GM12878 (cell line): Measurements from ENCODE around the gene FAM110A. TPM values are rescaled to one million over a fixed set of nuclear protein-coding genes. Genes with fewer than 3 reads are reported as not detected.

Source experiments
- ATAC-seq: fragments of 200-7000 bp; cut with Tn5 transposase; 3 replicates; pipeline ENCODE4 v1.9.1; 2020; ENCODE audit warnings: mild to moderate bottlenecking, moderate library complexity
- BruUV-seq: library from RNA; stranded (reverse); fragments of 400-500 nt; replicated peaks from 2 replicates; lab custom pipeline; 2021; lab: Mats Ljungman, UMichigan
- CTCF ChIA-PET: fragments of 300-600 bp; sonication (Branson Sonifier 250); formaldehyde crosslinking; extraction: SDS; loops from one replicate; lab custom pipeline; 2021; ENCODE audit warnings: inconsistent platforms; lab: Yijun Ruan, JAX
- POLR2A ChIA-PET: fragments of 350-600 bp; formaldehyde crosslinking; extraction: SDS; loops from one replicate; lab custom pipeline; 2021; ENCODE audit warnings: inconsistent platforms; lab: Charles Lee
- RAD21 ChIA-PET: fragments of 300-600 bp; sonication (Branson Sonifier 250); formaldehyde crosslinking; loops from one replicate; lab custom pipeline; 2023; ENCODE audit warnings: antibody characterized with exemption; ENCODE audit not compliant: unreplicated experiment; lab: Charles Lee
- SMC1A ChIA-PET: fragments of 300-600 bp; sonication (Branson Sonifier 250); formaldehyde crosslinking; loops from one replicate; lab custom pipeline; 2023; ENCODE audit not compliant: unreplicated experiment, uncharacterized antibody; lab: Charles Lee
- DNase-seq: peaks from one replicate; pipeline ENCODE4 v3.0.0-alpha.2; 2011; ENCODE audit warnings: low read depth, low spot score
- FAIRE-seq: peaks from 3 replicates; lab custom pipeline; 2011; peaks lifted over from hg19 to GRCh38; lab: Jason Lieb, UNC
- H2AFZ ChIP-seq: 2 replicates; pipeline ENCODE4 v1.6.0; 2011; ENCODE audit warnings: low read depth, low read length, control low read depth; ENCODE audit not compliant: control insufficient read depth
- H3K27ac ChIP-seq: 2 replicates; pipeline ENCODE4 v1.5.1; 2011; ENCODE audit warnings: control low read depth; ENCODE audit not compliant: control insufficient read depth, insufficient read depth
- H3K27me3 ChIP-seq, 2 experiments: replicated peaks in 1 of 2; 2 replicates each; pipeline versions ENCODE4 v1.6.0 to v1.6.1; 2011; ENCODE audit warnings: low read length in 1 of 2; ENCODE audit not compliant: control insufficient read depth in 2 of 2, insufficient read depth in 2 of 2
- H3K36me3 ChIP-seq, 2 experiments: 2 replicates each; pipeline ENCODE4 v1.5.1; 2011; ENCODE audit warnings: low read length in 1 of 2; ENCODE audit not compliant: control insufficient read depth in 2 of 2, insufficient read depth in 2 of 2
- H3K4me1 ChIP-seq: 2 replicates; pipeline ENCODE4 v1.6.1; 2011; ENCODE audit warnings: mild to moderate bottlenecking, low read length, moderate library complexity, mixed read lengths; ENCODE audit not compliant: control insufficient read depth, insufficient read depth
- H3K4me2 ChIP-seq: 2 replicates; pipeline ENCODE4 v1.6.0; 2011; ENCODE audit warnings: control low read depth; ENCODE audit not compliant: control insufficient read depth, insufficient read depth
- H3K4me3 ChIP-seq: fragments of 200-600 bp; sonication (generic); 2 replicates; pipeline ENCODE4 v1.5.1; 2016
- H3K79me2 ChIP-seq: 2 replicates; pipeline ENCODE4 v1.6.0; 2011; ENCODE audit warnings: low read length; ENCODE audit not compliant: control insufficient read depth, insufficient read depth
- H3K9ac ChIP-seq: 2 replicates; pipeline ENCODE4 v1.8.0; 2011; ENCODE audit warnings: low read length, control low read depth, mixed read lengths; ENCODE audit not compliant: control insufficient read depth, insufficient read depth
- H3K9me3 ChIP-seq: replicated peaks from 3 replicates; pipeline ENCODE4 v1.5.1; 2011; ENCODE audit warnings: mild to moderate bottlenecking, low read length; ENCODE audit not compliant: control insufficient read depth, insufficient read depth
- H4K20me1 ChIP-seq: 2 replicates; pipeline ENCODE4 v1.6.0; 2011; ENCODE audit not compliant: control insufficient read depth, insufficient read depth
- CHD4 ChIP-seq: fragments of 200-600 bp; sonication (generic); IDR thresholded peaks from 2 replicates; pipeline ENCODE4 v1.6.1; 2016; ENCODE audit warnings: mild to moderate bottlenecking
- EED ChIP-seq: sonication (generic); IDR thresholded peaks from 2 replicates; pipeline ENCODE4 v1.6.1; 2016; ENCODE audit warnings: antibody characterized with exemption, low read depth
- FOS ChIP-seq: IDR thresholded peaks from 3 replicates; pipeline ENCODE4 v1.6.1; 2011; ENCODE audit warnings: borderline replicate concordance; ENCODE audit not compliant: insufficient read length; ENCODE audit errors: extremely low read depth
- IRF4 ChIP-seq: IDR thresholded peaks from 2 replicates; pipeline ENCODE4 v1.6.1; 2011; ENCODE audit warnings: low read depth, low read length
- KAT2A ChIP-seq: conservative IDR thresholded peaks from 2 replicates; pipeline ENCODE4 v1.6.1; 2011; ENCODE audit warnings: low read depth, low read length; ENCODE audit not compliant: control insufficient read depth
- MYB ChIP-seq: fragments of 150-350 bp; IDR thresholded peaks from 2 replicates; pipeline ENCODE4 v1.6.1; 2014; ENCODE audit warnings: mild to moderate bottlenecking, low read depth, low read length, borderline replicate concordance
- POLR2AphosphoS5 ChIP-seq: IDR thresholded peaks from 2 replicates; pipeline ENCODE4 v1.6.1; 2011; ENCODE audit warnings: mild to moderate bottlenecking, low read length, inconsistent platforms
- RAD21 ChIP-seq: IDR thresholded peaks from 2 replicates; pipeline ENCODE4 v1.6.1; 2011; ENCODE audit warnings: mild to moderate bottlenecking, low read depth, low read length, moderate library complexity; ENCODE audit not compliant: insufficient read depth
- RB1 ChIP-seq: fragments of 450-650 bp; formaldehyde crosslinking; IDR thresholded peaks from 2 replicates; pipeline ENCODE4 v1.6.1; 2017; ENCODE audit warnings: mild to moderate bottlenecking, borderline replicate concordance
- SPI1 ChIP-seq: IDR thresholded peaks from 2 replicates; pipeline ENCODE4 v1.6.1; 2011; ENCODE audit warnings: low read depth, mild to moderate bottlenecking, low read length, moderate library complexity, borderline replicate concordance; ENCODE audit not compliant: insufficient read depth
- TCF12 ChIP-seq: IDR thresholded peaks from 2 replicates; pipeline ENCODE4 v1.6.1; 2011; ENCODE audit warnings: low read depth, mild to moderate bottlenecking, low read length
- WRNIP1 ChIP-seq: IDR thresholded peaks from 2 replicates; pipeline ENCODE4 v1.6.1; 2011; ENCODE audit warnings: low read depth, low read length, improper control_type of control experiment, borderline replicate concordance
- WGBS: methylation state at CpG from one replicate; pipeline ENCODE4 v1.1.6; 2016; ENCODE audit warnings: low lambda C conversion rate; ENCODE audit not compliant: insufficient replicate concordance, insufficient coverage; ENCODE audit errors: missing lambda C conversion rate; 5-methylcytosine and 5-hydroxymethylcytosine counted together
- in situ Hi-C: fragments of 300-500 bp; cut with MboI; formaldehyde crosslinking; loops from 9 replicates; pipeline ENCODE4 v1.14.3; 2018; ENCODE audit warnings: mixed read lengths
- intact Hi-C: fragments of 100-400 bp; cut with micrococcal nuclease; formaldehyde crosslinking; loops from one replicate; pipeline ENCODE4 v1.14.2; 2022; ENCODE audit not compliant: unreplicated experiment
- polyA plus RNA-seq, 11 experiments: library from polyadenylated mRNA; depleted of rRNA in 4 of 11; unstranded in 6 of 11; stranded (reverse) in 5 of 11; fragments of >200 nt; fragmentation: Nextera tagmentation in 4 of 11; fragmentation: Illumina TruSeq in 1 of 11; extraction: Ambion mirVana in 4 of 11; extraction: Trizol in 1 of 11; gene quantifications; 1 replicate in 1 of 11; 2 replicates in 10 of 11; pipeline versions ENCODE4 v1.2.1 to v1.2.3, GENCODE V29; 2011 to 2016; ENCODE audit warnings: inconsistent platforms in 2 of 11, missing spikeins in 2 of 11, low read depth in 1 of 11
- total RNA-seq, 4 experiments: library from RNA; depleted of rRNA in 3 of 4; stranded (reverse); fragments of >200 nt in 3 of 4; fragmentation: Illumina TruSeq in 1 of 4; extraction: Trizol in 1 of 4; gene quantifications; 2 replicates each; pipeline versions ENCODE4 v1.2.1 to v1.2.3, GENCODE V29; 2013 to 2021
- TF ChIP-seq, protein P1 (sequence below): fragments of 150-350 bp; IDR thresholded peaks from 2 replicates; pipeline ENCODE4 v1.6.1; 2016; ENCODE audit warnings: low read depth, low read length
- TF ChIP-seq, protein P2 (sequence below): IDR thresholded peaks from 2 replicates; pipeline ENCODE4 v1.6.1; 2012; ENCODE audit warnings: low read depth, low read length, improper control_type of control experiment
- TF ChIP-seq, protein P3 (sequence below): fragments of 450-650 bp; IDR thresholded peaks from 2 replicates; pipeline ENCODE4 v1.6.1; 2017; ENCODE audit warnings: mild to moderate bottlenecking
- TF ChIP-seq, protein P4 (sequence below): IDR thresholded peaks from 2 replicates; pipeline ENCODE4 v1.6.1; 2011; ENCODE audit warnings: borderline replicate concordance, low read depth, mild to moderate bottlenecking, moderate library complexity, low read length; ENCODE audit not compliant: insufficient read depth, poor library complexity, severe bottlenecking

FAM110A gene
- total and polyA plus RNA-seq, 10 of the 15 experiments (the other 5 are each of a cell fraction or from before 2014, with no cell fraction given): 1.1 to 14.8 (median 7.4) TPM

DNA sequence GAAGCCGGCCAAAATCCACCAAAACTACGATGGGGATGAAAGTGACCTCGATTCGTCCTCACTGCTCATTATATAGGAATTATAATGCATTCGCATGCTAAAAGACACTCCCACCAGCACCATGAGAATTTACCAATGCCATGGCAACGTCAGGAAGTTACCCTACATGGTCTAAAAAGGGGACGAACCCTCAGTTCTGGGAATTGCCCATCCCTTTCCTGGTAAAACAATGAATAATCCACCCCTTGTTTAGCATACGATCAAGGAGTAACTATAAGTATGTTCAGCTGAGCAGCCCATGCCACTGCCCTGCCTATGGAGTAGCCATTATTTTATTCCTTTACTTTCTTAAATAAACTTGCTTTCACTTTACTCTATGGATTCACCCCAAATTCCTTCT lies 20.1 kb upstream of the FAM110A start (continued):
- TF ChIP-seq, protein P1, sequence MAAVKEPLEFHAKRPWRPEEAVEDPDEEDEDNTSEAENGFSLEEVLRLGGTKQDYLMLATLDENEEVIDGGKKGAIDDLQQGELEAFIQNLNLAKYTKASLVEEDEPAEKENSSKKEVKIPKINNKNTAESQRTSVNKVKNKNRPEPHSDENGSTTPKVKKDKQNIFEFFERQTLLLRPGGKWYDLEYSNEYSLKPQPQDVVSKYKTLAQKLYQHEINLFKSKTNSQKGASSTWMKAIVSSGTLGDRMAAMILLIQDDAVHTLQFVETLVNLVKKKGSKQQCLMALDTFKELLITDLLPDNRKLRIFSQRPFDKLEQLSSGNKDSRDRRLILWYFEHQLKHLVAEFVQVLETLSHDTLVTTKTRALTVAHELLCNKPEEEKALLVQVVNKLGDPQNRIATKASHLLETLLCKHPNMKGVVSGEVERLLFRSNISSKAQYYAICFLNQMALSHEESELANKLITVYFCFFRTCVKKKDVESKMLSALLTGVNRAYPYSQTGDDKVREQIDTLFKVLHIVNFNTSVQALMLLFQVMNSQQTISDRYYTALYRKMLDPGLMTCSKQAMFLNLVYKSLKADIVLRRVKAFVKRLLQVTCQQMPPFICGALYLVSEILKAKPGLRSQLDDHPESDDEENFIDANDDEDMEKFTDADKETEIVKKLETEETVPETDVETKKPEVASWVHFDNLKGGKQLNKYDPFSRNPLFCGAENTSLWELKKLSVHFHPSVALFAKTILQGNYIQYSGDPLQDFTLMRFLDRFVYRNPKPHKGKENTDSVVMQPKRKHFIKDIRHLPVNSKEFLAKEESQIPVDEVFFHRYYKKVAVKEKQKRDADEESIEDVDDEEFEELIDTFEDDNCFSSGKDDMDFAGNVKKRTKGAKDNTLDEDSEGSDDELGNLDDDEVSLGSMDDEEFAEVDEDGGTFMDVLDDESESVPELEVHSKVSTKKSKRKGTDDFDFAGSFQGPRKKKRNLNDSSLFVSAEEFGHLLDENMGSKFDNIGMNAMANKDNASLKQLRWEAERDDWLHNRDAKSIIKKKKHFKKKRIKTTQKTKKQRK: no peak

DNA sequence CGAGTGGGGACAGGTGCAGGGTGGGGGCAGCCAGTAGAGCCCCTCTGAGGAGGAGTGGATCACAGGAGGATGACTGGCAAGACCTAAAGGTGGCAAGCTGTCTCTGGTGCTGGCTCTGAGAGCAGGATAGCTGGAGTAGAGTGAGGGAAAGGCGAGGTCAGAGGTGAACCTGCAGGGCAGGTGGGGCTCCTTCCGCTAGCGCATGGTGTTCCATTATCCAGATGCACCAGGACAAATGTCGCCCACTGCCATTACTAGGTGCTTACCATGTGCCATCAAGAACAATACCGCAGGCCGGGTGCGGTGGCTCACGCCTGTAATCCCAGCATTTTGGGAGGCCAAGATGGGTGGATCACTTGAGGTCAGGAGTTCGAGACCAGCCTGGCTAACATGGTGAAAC lies 18.3 kb upstream of the FAM110A start:
- Histone ChIP-seq H3K4me3 (no peak overlapping the region), H3K27me3 (no peaks in the 10 kb centered on the region), H3K9ac (no peak overlapping the region), H3K4me2 (no peak overlapping the region), H3K36me3 (no peaks in the 10 kb centered on the region), H4K20me1 (no peaks in the 10 kb centered on the region; the same call in 1 of the 2 replicates), H3K27ac (no peak overlapping the region), H3K9me3 (no peaks in the 10 kb centered on the region), H2AFZ (no peak overlapping the region), H3K79me2 (no peaks in the 10 kb centered on the region), H3K4me1 (no peaks in the 10 kb centered on the region)
- FAIRE-seq: no peak
- in situ Hi-C loops (loop anchor here (5.0 kb wide), 2 partner anchors 142 to 397 kb away; no protein-coding TSS in a partner anchor), intact Hi-C loops (loop anchor here (5.0 kb wide), 2 partner anchors 47 to 292 kb away; no protein-coding TSS in a partner anchor)
- BruUV-seq: no TSS peak
- 49% methylated on average over 10 of the region's 10 CpGs for WGBS
- no peak for ATAC-seq
- ChIA-PET CTCF (interaction anchor here (0.6 to 7.0 kb wide), 11 partner anchors 9 to 398 kb away, joined by 3 to 142 read pairs (median 4); no protein-coding TSS in a partner anchor), POLR2A (no interaction called here), SMC1A (interaction anchor here (0.6 to 4.4 kb wide), 4 partner anchors 10 to 272 kb away, joined by 3 to 52 read pairs (median 4); no protein-coding TSS in a partner anchor), RAD21 (interaction anchor here (0.5 to 6.0 kb wide), 4 partner anchors 17 to 471 kb away, joined by 3 to 94 read pairs (median 4); no protein-coding TSS in a partner anchor)
- no peak for DNase-seq
- TF ChIP-seq RB1 (no peak), SPI1 (no peak), TCF12 (no peak), WRNIP1 (no peak), IRF4 (no peak), FOS (no peak), EED (no peak), MYB (no peak), POLR2AphosphoS5 (no peak), KAT2A (no peak), CHD4 (no peak), RAD21 (no peak)
- TF ChIP-seq, protein P2, sequence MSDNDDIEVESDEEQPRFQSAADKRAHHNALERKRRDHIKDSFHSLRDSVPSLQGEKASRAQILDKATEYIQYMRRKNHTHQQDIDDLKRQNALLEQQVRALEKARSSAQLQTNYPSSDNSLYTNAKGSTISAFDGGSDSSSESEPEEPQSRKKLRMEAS: no peak
- TF ChIP-seq, protein P3, sequence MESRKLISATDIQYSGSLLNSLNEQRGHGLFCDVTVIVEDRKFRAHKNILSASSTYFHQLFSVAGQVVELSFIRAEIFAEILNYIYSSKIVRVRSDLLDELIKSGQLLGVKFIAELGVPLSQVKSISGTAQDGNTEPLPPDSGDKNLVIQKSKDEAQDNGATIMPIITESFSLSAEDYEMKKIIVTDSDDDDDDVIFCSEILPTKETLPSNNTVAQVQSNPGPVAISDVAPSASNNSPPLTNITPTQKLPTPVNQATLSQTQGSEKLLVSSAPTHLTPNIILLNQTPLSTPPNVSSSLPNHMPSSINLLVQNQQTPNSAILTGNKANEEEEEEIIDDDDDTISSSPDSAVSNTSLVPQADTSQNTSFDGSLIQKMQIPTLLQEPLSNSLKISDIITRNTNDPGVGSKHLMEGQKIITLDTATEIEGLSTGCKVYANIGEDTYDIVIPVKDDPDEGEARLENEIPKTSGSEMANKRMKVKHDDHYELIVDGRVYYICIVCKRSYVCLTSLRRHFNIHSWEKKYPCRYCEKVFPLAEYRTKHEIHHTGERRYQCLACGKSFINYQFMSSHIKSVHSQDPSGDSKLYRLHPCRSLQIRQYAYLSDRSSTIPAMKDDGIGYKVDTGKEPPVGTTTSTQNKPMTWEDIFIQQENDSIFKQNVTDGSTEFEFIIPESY: no peak
- TF ChIP-seq, protein P4, sequence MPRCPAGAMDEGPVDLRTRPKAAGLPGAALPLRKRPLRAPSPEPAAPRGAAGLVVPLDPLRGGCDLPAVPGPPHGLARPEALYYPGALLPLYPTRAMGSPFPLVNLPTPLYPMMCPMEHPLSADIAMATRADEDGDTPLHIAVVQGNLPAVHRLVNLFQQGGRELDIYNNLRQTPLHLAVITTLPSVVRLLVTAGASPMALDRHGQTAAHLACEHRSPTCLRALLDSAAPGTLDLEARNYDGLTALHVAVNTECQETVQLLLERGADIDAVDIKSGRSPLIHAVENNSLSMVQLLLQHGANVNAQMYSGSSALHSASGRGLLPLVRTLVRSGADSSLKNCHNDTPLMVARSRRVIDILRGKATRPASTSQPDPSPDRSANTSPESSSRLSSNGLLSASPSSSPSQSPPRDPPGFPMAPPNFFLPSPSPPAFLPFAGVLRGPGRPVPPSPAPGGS: no peak
